GM19372 (cell line): ENCODE data around the gene SARNP.
"Not testable (repeated sequence)": the region's sequence is repeated elsewhere in the genome, so short reads cannot be mapped to it uniquely, and the experiment has no call there.

Experiments
- ATAC-seq: cut with Tn5 transposase; IDR thresholded peaks from one replicate; pipeline ENCODE4 v1.9.1; 2021; ENCODE audit warnings: mild to moderate bottlenecking, low read depth, moderate library complexity; ENCODE audit not compliant: unreplicated experiment

Gene SARNP

DNA sequence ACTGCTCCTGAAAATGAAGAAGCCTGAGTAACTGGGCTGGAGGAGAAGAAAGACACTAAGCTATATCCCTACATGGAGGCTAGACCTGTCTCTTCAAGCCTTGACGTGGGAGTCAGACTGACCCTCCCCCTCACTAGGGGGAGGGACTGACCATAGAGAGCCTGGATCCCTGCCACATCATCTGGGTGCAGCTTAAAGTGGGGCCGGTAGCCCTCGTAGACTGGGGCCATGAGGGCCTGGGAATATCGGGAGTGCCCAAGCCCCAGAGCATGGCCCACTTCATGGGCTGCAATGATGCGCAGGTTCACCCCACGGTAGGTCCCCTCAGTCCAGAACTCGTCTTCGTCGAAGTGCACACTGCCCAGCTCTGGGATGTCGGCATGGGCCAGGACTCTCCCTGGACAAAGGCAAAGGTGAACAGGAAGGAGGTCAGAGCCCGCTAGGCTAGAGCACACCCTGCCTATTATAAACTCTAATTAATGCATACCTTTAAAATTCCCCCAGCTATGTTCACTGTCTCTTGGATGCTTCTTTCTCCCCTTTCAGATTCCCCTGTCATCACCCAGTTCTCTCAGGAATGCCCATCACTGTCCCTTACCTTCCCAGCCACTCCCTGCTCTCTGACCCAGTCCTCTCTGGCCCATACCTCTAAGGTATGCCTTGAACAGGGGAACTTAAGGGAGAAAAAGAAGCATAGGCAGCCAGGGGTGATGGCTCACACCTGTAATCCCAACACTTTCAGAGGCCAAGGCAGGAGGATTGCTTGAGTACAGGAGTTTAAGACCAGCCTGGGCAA, 22.0 kb upstream of the SARNP start:
- no peak for ATAC-seq

DNA sequence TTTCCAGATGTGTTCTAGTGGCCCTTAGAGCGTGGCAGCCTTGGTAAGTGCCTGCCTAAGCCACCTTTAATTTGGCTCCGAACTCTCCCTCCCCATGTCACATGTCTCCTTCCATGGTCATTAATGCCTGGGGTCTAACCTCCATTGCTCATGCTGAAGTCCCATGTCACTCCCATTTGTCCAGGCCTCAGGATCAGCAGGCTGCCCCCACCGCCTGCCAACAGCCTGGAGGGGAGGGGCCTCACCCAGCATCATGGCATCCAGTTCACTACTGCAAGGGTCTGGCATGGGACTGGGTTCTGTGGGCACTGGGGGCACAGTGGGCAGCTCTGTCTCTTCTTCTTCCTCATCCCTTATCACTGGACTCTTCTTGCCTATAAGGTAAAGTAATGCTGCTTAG, 20.8 kb upstream of the SARNP start:
- ATAC-seq = no peak

DNA sequence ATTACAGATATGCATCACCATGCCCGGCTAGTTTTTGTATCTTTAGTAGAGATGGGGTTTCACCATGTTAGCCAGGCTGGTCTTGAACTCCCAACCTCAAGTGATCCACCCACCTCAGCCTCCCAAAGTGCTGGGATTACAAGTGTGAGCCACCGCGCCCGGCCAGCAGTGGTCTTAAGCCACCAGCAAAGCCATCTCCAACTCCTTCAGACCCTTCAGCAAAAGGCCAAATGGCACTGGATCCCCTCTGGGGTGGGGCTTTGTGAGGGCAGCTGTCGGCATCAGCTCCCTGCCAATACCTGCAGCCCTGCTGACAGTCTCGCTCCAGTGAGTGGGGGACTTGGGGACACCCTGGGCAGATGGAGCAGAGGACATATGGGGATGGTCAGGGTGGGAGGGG, 16.9 kb upstream of the SARNP start:
- ATAC-seq = not testable (repeated sequence)

DNA sequence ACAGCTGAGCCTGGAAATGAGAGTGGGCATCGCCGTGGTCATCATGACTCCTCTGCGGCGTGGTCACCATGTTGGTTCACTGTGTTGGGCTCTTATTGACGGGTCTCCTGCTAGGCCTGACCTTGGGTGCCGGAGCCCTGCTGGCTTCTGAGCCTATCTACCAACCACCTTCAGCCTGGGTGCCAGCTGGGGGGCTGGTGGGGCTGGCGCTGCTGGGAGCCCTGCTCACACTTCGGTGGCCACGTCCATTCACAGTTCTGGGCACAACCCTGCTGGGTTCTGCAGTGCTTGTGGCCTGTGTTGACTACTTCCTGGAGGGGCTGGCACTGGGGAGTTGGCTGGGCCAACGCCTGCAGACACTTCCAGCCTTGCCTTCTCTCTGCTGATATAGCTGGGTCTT, 15.5 kb upstream of the SARNP start:
- ATAC-seq = no peak

DNA sequence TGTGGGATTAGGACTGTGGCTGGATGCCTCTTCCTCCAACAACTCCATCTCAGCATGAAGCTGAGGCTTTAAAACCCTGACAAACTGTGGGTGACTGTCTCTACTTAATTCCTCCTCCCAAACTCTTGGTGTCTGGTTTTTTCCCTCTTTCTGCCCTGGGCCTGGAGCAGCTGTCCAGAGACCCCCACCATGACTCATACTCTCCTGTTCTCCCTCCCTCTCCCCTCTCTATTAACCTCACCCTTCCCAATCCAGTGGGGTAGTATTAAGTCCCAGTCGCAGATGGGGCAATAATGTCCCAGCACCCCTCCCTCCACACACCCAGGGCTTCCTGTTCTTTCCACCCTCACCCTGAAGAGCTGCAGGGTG, 13.9 kb upstream of the SARNP start:
- ATAC-seq = no peak

DNA sequence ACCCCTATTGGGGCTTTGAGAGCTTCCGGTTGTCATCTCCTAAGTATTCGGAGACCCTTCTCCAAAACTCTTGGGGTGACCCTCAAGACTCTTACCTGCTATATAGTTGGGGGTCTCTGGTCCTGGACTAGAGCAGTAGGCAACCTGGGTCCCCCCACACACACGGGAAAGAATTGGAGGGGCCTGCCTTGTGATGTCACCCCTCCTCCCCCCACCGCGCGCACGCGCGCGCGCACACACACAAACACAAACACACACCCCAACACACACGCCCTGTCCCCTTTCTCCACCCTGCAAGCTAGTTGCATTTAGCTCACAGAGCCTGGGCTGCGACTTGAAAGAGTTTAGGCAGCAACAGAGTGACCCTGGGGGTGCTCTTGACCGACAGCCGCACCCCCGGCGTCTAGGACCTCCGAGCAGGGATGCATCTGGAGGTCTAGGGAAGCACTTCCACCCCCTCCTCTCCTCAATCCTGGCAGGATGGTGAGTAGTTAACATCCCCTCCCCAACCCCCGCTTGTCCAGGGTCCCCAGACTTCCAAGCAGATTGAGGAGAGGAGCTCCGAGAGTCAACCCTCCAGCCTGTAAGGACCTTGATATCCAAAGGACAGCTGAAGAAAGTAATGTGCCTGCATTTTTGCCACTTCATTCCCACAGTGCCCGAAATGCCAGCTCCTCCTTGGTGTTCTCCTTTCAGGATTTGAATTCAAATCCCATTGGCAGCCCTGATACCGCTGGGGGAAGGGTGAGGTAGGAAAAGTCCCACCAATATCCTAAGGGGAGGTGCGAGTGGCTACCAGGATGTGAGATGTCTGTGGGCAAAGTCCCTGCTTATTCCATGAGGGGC, 13.3 kb upstream of the SARNP start:
- ATAC-seq = no peak

DNA sequence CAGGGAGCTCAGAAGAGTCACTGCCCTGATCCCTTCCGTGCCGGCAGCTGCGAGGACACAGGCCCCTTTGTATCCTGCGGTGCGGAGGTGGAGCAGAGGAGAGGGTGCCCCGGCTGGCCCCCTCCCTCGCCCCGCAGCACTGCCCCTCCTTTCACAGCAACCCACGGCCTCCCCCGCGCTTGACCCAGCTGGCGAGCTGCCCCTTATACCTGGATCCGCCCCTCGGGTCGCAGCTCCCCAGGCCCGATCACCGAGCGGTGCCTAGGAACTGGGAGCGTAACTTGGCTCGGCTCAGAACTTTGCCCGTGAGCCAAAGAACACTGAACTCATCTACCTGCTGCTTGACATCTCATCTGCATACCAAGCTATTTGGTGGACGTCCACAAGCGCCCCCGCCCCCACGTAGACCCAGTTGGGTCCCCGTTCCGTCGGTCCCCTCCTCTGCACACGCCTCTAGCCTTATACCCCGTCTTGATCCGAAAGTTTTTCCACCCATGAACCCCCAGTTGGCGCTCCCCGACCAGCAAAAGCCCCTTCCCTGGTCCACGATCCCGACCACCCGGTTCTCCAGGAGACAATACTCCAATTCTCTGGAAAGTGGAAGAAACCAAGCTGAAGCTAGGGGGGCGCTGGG, 12.6 kb upstream of the SARNP start:
- ATAC-seq = peak; percentile 16

DNA sequence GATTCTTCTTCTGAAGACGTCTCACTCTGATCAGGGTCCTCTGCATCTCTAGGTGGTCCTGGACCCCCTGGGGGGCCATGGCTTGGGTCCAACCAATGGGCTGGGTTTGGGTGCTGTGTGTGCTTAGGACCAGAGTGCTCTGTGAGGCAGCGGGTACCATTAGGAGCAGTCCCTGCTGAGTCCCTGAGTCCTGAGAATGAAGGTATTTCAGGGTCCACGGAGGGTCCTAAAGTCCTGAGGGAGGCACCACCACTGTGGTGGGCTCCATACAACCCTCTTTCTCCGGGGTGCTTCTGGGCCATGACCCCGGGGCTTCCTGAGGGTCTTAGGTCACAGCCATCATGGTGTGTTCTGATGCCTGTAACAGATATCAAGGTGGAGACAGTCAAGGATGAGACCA, 10.8 kb upstream of the SARNP start:
- ATAC-seq = no peak

DNA sequence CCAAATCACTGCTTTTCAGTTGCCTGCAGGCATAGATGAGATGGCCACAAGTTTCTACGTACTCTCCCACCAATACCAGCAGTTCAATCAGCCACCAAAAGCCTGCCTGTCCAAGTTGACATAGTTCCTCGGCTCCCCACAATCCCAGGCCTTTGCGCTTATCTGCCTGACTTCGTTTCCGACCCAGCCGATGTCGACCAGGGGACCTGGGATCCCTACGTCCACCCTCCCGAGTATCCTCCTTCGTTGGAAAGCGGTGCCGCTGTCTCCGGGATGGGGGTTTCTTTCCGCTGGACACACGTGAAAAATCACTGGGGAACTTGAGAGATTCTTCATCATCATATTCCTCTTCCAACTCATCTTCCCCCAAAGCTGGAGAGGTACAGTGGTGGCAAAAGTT, 10.3 kb upstream of the SARNP start:
- no peak for ATAC-seq

DNA sequence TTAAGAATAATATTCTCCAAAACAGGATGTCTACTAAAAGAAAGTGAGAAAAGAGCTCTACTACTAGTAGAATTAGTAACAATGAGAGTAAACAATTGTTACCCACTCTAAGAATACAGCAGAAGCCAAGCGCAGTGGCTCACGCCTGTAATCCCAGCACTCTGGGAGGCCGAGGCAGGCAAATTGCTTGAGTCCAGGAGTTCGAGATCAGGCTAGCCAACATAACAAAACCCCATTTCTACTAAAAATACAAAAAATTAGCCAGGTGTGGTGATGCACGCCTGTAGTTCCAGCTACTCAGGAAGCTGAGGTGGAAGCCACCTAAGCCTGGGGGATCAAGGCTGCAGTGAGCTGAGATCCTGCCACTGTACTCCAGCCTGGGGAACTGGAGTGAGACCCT, 7.2 kb upstream of the SARNP start:
- ATAC-seq = no peak

DNA sequence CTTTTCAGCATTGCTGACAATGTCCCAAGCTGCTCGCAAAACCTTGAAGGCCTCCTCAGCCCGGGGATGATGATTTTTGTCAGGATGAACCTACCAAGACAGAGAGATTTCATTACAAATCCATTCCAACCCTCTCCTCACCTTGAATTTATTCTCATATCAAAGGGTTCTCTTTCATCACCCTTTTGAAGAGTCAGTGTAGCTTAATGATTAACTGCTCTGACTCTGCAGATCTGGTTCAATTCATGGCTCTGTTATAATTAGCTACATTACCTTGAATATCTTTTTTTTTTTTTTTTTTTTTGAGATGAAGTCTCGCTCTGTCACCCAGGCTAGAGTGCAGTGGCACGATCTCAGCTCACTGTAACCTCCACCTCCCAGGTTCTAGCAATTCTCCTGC, 5.9 kb upstream of the SARNP start:
- no peak for ATAC-seq

DNA sequence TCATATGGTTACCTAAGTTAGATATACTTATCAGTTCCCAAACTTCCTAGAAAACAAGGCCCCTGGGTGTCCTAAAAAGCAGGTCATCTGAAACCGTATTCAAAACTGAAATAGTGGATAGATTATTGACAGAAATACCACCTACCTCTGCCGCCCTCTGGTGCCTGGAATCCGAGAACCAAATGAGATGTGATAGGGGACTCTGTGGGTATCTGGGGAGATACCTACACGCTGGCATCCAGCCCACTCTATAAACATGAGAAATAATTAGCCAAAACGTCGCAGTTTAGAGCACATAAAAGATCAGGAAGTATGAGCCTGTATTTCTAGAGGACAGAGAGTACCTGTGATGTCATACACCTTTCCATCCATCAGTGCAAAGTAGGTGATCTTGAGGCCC, 4.7 kb upstream of the SARNP start:
- ATAC-seq = no peak

DNA sequence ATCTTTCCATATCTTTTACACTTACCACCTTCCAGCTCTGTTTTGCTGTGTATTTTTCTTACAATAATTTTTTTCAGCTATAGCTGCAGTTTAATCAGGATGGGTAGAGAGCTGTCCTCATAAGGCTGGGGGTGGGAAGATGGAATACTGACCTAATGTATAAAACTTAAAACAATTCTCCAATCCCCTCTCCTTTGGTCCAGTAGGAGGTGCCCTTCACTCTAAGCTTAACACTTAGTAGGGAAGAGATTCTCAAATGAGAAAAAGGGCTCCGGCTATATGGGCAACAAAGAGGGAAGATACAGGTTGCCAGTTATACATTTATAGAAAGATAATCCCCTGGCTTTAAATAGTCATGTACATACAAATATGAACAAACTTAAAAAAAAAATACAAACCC, 3.2 kb upstream of the SARNP start:
- no peak for ATAC-seq

DNA sequence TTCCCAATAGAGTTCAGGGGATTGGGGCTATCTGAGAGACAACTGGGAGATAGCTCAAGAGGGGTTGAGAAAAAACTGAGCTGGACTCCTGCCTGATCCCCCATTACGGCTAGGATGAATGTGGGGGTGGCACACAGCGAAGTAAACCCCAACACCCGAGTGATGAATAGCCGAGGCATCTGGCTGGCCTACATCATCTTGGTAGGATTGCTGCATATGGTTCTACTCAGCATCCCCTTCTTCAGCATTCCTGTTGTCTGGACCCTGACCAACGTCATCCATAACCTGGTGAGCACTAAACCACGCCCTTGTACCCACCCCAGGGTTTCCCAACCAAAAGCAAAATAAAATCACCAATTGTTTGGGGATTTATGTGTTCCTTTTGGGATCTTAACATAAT, 1.4 kb upstream of the SARNP start:
- no peak for ATAC-seq

DNA sequence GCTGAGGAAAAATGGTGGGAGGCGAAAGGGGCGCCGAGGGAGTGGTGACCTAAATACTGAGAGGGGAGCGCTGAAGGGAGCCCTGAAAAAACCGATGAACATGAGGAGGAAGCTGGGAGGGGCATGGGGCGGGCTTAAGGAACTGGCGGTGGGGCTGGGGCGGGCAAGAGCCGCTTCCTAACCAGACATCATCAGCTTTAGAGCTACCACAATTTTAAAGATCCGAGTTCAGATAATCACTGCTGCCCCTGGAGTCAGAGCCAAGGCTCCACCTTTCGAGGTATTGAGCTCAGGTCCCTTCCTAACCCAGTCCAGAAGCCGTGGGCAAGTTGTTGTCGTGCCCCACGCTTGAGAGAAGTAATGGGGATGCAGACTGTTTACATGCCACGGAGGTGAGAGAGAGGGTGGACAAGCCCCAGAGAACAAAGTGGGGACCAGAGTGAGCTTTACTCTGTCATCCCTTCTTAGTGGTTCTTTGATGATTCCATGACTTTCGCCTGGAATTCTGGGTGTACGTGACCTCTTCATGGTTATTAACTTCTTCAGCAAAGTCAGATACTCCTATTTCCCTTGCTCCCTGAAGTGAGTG, 710 bp upstream of the SARNP start:
- peak; percentile 20 for ATAC-seq

DNA sequence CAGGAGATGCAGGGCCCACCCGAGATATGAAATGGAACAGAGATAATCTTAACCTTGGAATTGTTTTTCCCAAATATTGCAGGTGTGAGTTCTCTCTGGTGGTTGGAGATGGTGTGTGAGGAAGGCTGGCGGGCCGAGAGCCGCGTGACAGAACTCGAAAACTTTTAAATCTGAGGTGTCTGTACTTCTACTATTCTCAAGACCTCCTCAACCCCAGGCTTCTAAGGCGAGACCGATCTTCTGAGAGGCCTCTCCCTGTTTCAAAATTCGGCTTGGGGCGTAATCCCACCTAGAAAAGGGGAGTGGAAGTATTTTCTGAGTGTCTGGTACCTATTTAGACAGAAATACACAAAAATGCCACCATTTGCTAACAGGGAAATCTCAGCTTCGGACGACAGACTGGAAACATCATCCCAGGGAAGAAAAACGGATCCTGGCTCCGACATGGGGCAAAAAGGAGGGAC, 611 bp downstream of the SARNP start:
- ATAC-seq = no peak

DNA sequence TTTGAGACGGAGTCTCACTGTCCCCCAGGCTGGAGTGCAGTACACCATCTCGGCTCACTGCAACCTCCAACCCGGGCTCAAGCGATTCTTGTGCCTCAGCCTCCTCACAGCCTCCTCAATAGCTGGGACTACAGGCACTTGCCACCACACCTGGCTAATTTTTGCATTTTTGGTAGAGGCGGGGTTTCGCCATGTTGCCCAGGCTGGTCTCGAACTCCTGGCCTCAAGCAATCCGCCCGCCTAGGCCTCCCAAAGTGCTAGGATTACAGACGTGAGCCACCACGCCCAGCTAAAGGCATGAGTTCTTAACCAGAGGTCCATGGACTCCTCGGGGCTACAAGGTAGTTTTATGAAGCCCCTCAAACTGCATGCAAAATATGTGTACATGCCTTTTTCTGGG, 2.1 kb downstream of the SARNP start:
- ATAC-seq = no peak

DNA sequence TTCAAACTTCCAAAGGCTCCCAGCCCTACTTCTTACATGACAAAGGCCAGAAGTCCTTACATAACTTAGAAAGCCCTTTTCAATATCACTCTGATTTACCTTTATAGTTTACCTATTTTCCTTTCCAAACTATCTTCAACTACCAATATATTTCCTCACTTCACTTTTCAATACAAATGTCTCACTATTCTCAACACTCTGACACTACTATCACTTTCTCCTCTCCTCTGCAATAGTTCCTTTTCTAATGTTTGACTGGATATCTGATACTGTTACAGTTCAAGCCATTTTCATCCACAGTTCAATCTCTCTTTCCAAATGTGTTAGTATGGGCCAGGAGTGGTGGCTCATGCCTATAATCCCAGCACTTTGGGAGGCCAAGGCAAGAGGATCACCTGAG, 3.3 kb downstream of the SARNP start:
- no peak for ATAC-seq

DNA sequence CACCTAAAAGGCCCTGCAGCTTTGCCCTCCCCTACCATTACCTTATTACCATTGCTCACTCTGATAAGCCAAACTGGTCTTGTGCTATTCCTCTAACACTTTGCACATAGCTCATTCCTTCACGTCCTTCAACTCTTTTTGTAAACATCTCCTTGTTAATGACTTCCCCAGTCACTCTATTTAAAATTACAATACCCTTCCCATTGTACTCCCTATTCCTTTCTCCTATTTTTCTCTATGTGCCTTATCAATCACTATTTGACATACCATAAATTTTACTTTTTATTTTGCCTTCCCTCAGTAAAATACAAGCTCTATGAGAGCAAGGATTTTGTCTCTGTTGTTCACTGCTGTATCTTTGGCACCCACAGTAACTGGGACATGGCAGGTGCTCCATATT, 5.4 kb downstream of the SARNP start:
- ATAC-seq = no peak

DNA sequence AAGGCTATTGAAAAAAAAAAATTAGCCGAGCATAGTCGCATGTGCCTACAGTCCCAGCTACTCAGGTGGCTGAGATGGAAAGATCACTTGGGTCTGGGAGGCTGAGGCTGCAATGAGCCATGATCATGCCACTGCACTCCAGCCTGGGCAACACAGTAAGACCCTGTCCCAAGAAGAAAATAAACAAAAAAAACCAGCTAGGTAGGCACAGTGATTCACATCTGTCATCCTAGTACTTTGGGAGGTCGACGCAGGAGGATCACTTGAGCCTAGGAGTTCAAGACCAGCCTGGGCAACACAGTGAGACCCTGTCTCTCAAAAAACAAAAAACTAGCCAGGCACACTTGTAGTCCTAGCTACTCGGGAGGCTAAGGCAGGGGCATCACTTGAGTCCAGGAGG, 8.2 kb downstream of the SARNP start:
- no peak for ATAC-seq

DNA sequence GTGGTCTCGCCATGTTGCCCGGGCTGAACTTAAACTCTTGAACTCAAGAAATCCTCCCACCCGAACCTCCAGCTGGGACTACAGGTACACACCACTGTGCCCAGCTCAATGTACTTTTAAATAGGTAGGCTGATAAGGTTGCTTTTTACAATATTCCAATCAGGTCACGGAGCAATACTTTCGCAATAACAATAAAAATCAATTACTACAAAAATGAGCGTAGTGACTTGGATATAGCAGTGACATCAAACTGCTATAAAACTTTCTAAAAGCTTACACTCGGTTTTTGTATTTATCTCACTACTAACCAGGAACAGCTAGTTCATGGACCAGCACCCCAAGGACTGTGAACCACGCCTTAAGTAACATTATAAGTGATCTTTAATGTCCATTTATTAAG, 10.5 kb downstream of the SARNP start:
- no peak for ATAC-seq
